Neural cell (in vitro differentiated cells): ENCODE measurements around the gene ROBO1.

ENCODE experiments used
- EZH2 ChIP-seq: fragments of 200-600, 300-800 bp; shearing (Covaris generic), sonication (generic); IDR thresholded peaks from 2 replicates; pipeline ENCODE4 v1.6.1; 2014; ENCODE audit warnings: antibody characterized with exemption, low read length, borderline replicate concordance, mild to moderate bottlenecking; ENCODE audit not compliant: insufficient read depth, poor library complexity, severe bottlenecking
- POLR2AphosphoS5 ChIP-seq: IDR thresholded peaks from 2 replicates; pipeline ENCODE4 v1.6.1; 2012
- REST ChIP-seq: IDR thresholded peaks from 2 replicates; pipeline ENCODE4 v1.6.1; 2012; ENCODE audit warnings: borderline replicate concordance
- TAF1 ChIP-seq: IDR thresholded peaks from 2 replicates; pipeline ENCODE4 v1.6.1; 2012; ENCODE audit warnings: low read depth
- TF ChIP-seq, protein P1 (sequence below): fragments of 450-650 bp; IDR thresholded peaks from 2 replicates; pipeline ENCODE4 v1.5.1; 2014; ENCODE audit warnings: antibody characterized with exemption, mild to moderate bottlenecking, moderate library complexity; ENCODE audit not compliant: poor library complexity, severe bottlenecking

DNA sequence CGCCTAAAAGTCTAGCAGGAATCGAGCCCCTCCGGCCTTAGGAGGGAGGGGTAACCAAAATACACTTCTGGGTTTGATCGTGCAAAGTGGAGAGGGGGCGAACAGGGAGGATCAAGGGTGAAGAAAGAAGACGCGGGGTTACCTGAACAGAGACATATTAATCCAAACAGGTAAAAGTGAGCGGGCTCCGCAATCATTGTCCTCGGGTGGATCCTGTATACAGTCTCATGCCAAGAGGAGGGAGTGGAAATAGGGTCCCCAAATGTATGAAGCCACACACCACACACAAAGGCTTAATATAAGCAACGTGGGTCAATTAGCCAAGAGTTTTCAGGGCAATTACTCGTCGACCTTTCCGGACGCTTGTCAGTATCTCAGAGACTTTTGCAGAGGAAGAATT is 749.5 kb downstream of the ROBO1 start:
- TF ChIP-seq, protein P1, sequence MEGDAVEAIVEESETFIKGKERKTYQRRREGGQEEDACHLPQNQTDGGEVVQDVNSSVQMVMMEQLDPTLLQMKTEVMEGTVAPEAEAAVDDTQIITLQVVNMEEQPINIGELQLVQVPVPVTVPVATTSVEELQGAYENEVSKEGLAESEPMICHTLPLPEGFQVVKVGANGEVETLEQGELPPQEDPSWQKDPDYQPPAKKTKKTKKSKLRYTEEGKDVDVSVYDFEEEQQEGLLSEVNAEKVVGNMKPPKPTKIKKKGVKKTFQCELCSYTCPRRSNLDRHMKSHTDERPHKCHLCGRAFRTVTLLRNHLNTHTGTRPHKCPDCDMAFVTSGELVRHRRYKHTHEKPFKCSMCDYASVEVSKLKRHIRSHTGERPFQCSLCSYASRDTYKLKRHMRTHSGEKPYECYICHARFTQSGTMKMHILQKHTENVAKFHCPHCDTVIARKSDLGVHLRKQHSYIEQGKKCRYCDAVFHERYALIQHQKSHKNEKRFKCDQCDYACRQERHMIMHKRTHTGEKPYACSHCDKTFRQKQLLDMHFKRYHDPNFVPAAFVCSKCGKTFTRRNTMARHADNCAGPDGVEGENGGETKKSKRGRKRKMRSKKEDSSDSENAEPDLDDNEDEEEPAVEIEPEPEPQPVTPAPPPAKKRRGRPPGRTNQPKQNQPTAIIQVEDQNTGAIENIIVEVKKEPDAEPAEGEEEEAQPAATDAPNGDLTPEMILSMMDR = no peak
- TF ChIP-seq POLR2AphosphoS5 (no peak), REST (no peak), TAF1 (no peak), EZH2 (no peak)
